OCI-LY7 (cell line): ENCODE results near the gene TTLL10. TPM values are rescaled to one million over a fixed set of nuclear protein-coding genes. Genes with fewer than 3 reads are reported as not detected.
"Not testable (repeated sequence)": the region's sequence is repeated elsewhere in the genome, so short reads cannot be mapped to it uniquely, and the experiment has no call there.

Source experiments
- BruUV-seq: library from RNA; stranded (reverse); fragments of 400-500 nt; replicated peaks from 2 replicates; lab custom pipeline; 2021; lab: Mats Ljungman, UMichigan
- CTCF ChIA-PET: fragments of 300-600 bp; sonication (Branson Sonifier 250); formaldehyde crosslinking; loops from one replicate; lab custom pipeline; 2022; ENCODE audit warnings: antibody characterized with exemption; ENCODE audit not compliant: unreplicated experiment; lab: Charles Lee
- POLR2A ChIA-PET: fragments of 300-600 bp; sonication (Branson Sonifier 250); formaldehyde crosslinking; loops from one replicate; lab custom pipeline; 2022; ENCODE audit warnings: antibody characterized with exemption; lab: Charles Lee
- DNase-seq: peaks from one replicate; pipeline ENCODE4 v3.0.0-alpha.2; 2015; ENCODE audit warnings: low spot score
- H2AFZ ChIP-seq: fragments of 200-600 bp; sonication (generic), shearing (Covaris generic); 2 replicates; pipeline ENCODE4 v1.6.1; 2014; ENCODE audit warnings: mild to moderate bottlenecking, antibody characterized with exemption, low read length, moderate library complexity
- H3K27ac ChIP-seq: fragments of 200-600 bp; sonication (generic); 2 replicates; pipeline ENCODE4 v1.5.1; 2014; ENCODE audit warnings: mixed run types, low read depth, mild to moderate bottlenecking, moderate library complexity, low read length, inconsistent platforms; ENCODE audit not compliant: poor library complexity, severe bottlenecking
- H3K36me3 ChIP-seq: fragments of 200-600 bp; sonication (generic); 2 replicates; pipeline ENCODE4 v1.6.1; 2014; ENCODE audit warnings: mild to moderate bottlenecking, antibody characterized with exemption, low read length, moderate library complexity, mixed read lengths; ENCODE audit not compliant: insufficient read depth
- H3K4me1 ChIP-seq: fragments of 200-600 bp; sonication (generic); 2 replicates; pipeline ENCODE4 v1.5.1; 2014; ENCODE audit warnings: mild to moderate bottlenecking, low read length; ENCODE audit not compliant: insufficient read depth, poor library complexity, severe bottlenecking
- H3K4me2 ChIP-seq: fragments of 200-600 bp; sonication (generic); 2 replicates; pipeline ENCODE4 v1.6.1; 2014; ENCODE audit warnings: mild to moderate bottlenecking, low read length
- H3K4me3 ChIP-seq: fragments of 200-600 bp; sonication (generic); 2 replicates; pipeline ENCODE4 v1.5.1; 2014; ENCODE audit warnings: mild to moderate bottlenecking, low read depth, low read length; ENCODE audit not compliant: poor library complexity, severe bottlenecking
- H3K79me2 ChIP-seq: fragments of 200-600 bp; sonication (generic); 2 replicates; pipeline ENCODE4 v1.6.1; 2016; ENCODE audit warnings: low read depth, mild to moderate bottlenecking, low read length, moderate library complexity, mixed read lengths; ENCODE audit not compliant: insufficient read depth
- H3K9me2 ChIP-seq: fragments of 200-600 bp; sonication (generic); 2 replicates; pipeline ENCODE4 v1.6.1; 2016; ENCODE audit warnings: mild to moderate bottlenecking, low read length, mixed read lengths; ENCODE audit not compliant: insufficient read depth
- H3K9me3 ChIP-seq: fragments of 200-600 bp; sonication (generic); 2 replicates; pipeline ENCODE4 v1.6.1; 2014; ENCODE audit warnings: mild to moderate bottlenecking, mixed run types, low read length, mixed read lengths
- H4K20me1 ChIP-seq: fragments of 200-600 bp; sonication (generic); 2 replicates; pipeline ENCODE4 v1.6.1; 2014; ENCODE audit warnings: mild to moderate bottlenecking, antibody characterized with exemption, low read length, moderate library complexity, mixed read lengths; ENCODE audit not compliant: insufficient read depth
- EZH2phosphoT487 ChIP-seq: fragments of 200-600 bp; sonication (generic); IDR thresholded peaks from 2 replicates; pipeline ENCODE4 v1.6.1; 2018; ENCODE audit warnings: low read depth, borderline replicate concordance, mild to moderate bottlenecking, mixed run types, antibody characterized with exemption, low read length, moderate library complexity, mixed read lengths
- intact Hi-C: fragments of 100-400 bp; cut with micrococcal nuclease; formaldehyde crosslinking; loops from one replicate; pipeline ENCODE4 v1.10.0; 2022; ENCODE audit not compliant: unreplicated experiment
- total RNA-seq, 2 experiments: library from RNA; depleted of rRNA in 1 of 2; stranded (reverse); fragments of >200 nt in 1 of 2; shearing (Covaris generic) in 1 of 2; gene quantifications; 2 replicates each; pipeline ENCODE4 v1.2.3, GENCODE V29; 2014 to 2022
- TF ChIP-seq, protein P1 (sequence below): fragments of 200-600 bp; sonication (generic); conservative IDR thresholded peaks from 2 replicates; pipeline ENCODE4 v1.5.1; 2014; ENCODE audit warnings: mild to moderate bottlenecking, antibody characterized with exemption, low read length, moderate library complexity, mixed read lengths

Gene TTLL10
- total RNA-seq, 2 experiments from 2014 or later = not detected

DNA sequence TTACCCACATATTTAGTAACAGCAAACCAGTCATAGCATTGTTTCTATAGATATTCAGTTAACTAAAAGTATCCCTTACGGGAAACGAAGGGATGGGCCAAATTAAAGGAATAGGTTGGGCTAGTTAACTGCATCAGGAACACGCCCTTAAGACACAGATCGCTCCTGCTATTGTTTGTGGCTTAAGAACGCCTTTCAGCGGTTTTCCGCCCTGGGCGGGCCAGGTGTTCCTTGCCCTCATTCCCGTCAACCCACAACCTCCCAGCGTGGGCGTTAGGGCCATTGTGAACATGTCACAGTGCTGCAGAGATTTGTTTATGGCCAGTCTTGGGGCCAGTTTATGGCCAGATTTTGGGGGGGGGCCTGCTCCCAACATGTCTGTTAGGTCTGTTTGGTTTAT lies 18.1 kb downstream of the TTLL10 start:
- no peak for TF ChIP-seq EZH2phosphoT487
- TF ChIP-seq, protein P1, sequence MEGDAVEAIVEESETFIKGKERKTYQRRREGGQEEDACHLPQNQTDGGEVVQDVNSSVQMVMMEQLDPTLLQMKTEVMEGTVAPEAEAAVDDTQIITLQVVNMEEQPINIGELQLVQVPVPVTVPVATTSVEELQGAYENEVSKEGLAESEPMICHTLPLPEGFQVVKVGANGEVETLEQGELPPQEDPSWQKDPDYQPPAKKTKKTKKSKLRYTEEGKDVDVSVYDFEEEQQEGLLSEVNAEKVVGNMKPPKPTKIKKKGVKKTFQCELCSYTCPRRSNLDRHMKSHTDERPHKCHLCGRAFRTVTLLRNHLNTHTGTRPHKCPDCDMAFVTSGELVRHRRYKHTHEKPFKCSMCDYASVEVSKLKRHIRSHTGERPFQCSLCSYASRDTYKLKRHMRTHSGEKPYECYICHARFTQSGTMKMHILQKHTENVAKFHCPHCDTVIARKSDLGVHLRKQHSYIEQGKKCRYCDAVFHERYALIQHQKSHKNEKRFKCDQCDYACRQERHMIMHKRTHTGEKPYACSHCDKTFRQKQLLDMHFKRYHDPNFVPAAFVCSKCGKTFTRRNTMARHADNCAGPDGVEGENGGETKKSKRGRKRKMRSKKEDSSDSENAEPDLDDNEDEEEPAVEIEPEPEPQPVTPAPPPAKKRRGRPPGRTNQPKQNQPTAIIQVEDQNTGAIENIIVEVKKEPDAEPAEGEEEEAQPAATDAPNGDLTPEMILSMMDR = no peak
- ChIA-PET POLR2A (no interaction called here), CTCF (no interaction called here)
- intact Hi-C loops = no loop called here
- Histone ChIP-seq H3K9me3 (no peaks in the 10 kb centered on the region), H3K4me3 (no peak overlapping the region), H3K4me2 (no peak overlapping the region), H3K27ac (no peak overlapping the region), H3K36me3 (no peaks in the 10 kb centered on the region), H4K20me1 (no peaks in the 10 kb centered on the region), H2AFZ (no peak overlapping the region), H3K4me1 (no peaks in the 10 kb centered on the region), H3K79me2 (no peaks in the 10 kb centered on the region), H3K9me2 (no peaks in the 10 kb centered on the region)
- no peak for DNase-seq
- no TSS peak for BruUV-seq

DNA sequence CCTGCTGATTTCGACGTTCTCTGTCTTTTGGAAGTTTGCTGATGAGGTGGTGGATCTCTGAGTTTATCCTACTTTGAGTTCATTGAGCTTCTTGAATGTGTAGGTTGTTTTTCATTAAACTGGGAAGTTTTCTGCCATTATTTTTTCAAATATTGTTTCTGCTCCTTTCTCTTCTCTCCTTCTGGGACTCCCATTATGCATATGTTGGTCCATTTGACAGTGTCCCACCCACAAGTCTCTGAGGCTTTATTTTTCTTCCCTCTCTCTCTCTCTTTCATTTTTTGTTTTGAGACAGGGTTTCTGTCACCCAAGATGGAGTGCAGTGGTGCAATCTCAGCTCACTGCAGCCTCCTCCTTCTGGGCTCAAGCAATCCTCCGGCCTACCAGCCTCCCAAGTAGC lies 21.0 kb downstream of the TTLL10 start:
- CTCF ChIA-PET = no interaction called here

GRCh38 chr1:1195726-1196125 lies 22.0 kb downstream of the TTLL10 start:
- H3K9me2 ChIP-seq, H3K36me3 ChIP-seq, DNase-seq, H3K4me2 ChIP-seq, POLR2A ChIA-PET, BruUV-seq, H3K79me2 ChIP-seq, intact Hi-C loops, H3K4me1 ChIP-seq, H3K9me3 ChIP-seq, H3K27ac ChIP-seq, H4K20me1 ChIP-seq, CTCF ChIA-PET, H2AFZ ChIP-seq, H3K4me3 ChIP-seq: not testable (repeated sequence)

More for the DNA sequence above, 21.0 kb downstream of the TTLL10 start:
- Histone ChIP-seq H3K9me3 (no peaks in the 10 kb centered on the region), H3K4me1 (no peaks in the 10 kb centered on the region), H3K27ac (no peak overlapping the region), H3K79me2 (no peaks in the 10 kb centered on the region), H3K9me2 (no peaks in the 10 kb centered on the region), H4K20me1 (no peaks in the 10 kb centered on the region), H3K4me2 (no peak overlapping the region), H2AFZ (no peak overlapping the region), H3K4me3 (no peak overlapping the region), H3K36me3 (no peaks in the 10 kb centered on the region)
- DNase-seq = no peak
- intact Hi-C loops = no loop called here
- POLR2A ChIA-PET = no interaction called here
- no TSS peak for BruUV-seq
- no peak for TF ChIP-seq EZH2phosphoT487
- TF ChIP-seq, protein P1 = no peak
